IPS-11a (cell line): ENCODE data around the gene MBD3L5.
"Not testable (repeated sequence)": the region's sequence is repeated elsewhere in the genome, so short reads cannot be mapped to it uniquely, and the experiment has no call there.

ENCODE experiments used
- H3K4me3 ChIP-seq: one replicate; pipeline ENCODE4 v1.5.1; 2013; ENCODE audit warnings: low read depth, low read length, control low read depth

Gene MBD3L5

DNA sequence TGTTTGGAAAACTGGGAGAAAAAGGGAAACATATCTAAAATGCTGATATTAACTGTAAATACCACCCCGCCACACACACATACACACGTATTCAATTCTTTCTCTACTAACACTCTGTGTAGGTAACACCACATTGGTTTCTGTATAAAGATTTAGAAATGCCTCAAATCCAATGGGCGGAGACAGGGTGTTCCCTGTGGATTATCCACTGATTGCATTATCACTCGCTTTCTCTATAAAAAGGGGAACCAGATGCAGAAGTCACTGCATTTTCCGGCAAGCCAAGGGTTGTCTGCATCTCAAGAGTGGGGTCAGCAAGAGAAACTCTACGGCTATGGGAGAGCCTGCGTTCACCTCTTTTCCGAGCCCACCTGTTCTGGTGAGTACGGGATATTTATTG lies at the start of gene MBD3L5:
Gene MBD3L5, plus strand, starts transcription at position 301 of the 400 bp plus-strand sequence. Its CDS starts 34 bp downstream, at position 335.
- H3K4me3 ChIP-seq = not testable (repeated sequence)

DNA sequence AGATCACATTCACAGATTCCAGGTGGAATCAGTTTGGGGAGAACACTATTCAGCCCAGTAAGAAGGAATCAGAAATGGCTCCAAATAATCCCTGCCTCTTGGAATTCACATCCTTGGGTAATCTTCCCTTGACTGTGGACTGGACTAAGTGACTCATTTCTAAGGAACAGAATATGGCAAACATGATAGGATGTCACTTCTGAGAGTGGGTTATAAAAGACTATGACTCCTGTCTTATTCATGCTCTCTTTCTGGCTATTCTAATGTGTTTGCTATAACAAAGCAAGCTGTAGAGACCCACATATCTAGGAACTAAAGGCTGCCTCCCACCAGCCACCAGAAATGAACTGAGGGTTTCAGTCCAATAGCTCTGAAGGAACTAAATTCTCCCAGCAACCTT lies 46.9 kb upstream of the MBD3L5 start:
- no peak overlapping the region for H3K4me3 ChIP-seq

DNA sequence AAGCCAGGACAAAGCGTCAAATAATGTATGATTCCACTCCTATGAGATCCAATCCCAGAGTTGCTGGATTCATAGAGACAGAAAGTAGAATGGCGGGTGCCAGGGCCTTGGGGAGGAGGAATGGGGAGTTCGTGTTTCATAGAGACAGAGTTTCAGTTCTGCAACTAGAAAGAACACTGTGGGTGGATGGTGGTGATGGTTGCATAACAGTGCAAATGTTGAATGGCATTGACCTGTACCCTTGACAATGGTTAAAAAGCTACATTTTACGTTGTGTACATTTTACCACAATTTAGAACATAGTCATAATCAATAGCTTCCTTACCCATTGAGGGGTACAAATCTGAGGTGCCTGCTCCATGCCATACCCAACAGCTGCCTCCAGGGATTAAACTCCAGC lies 42.5 kb upstream of the MBD3L5 start:
- H3K4me3 ChIP-seq = no peak overlapping the region

DNA sequence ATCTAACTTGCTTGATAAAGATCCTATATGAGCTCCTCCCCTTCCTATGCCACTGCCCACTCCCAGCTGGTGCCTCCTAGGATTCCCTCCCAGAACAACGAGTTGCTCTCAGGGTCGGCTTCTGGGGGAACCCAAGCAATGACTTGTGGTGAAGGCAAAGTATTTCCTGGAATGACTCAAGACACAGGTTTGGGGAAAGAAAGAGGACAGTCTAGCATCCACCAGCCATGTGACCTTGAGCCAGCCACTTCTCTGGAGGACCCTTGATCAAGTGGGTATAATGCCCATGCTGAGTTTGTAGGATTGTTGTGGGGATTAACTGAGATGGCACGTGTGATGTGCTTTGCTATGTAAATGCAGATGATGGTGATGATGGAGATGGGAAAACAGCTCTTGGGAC lies 42.1 kb upstream of the MBD3L5 start:
- H3K4me3 ChIP-seq = no peak overlapping the region

DNA sequence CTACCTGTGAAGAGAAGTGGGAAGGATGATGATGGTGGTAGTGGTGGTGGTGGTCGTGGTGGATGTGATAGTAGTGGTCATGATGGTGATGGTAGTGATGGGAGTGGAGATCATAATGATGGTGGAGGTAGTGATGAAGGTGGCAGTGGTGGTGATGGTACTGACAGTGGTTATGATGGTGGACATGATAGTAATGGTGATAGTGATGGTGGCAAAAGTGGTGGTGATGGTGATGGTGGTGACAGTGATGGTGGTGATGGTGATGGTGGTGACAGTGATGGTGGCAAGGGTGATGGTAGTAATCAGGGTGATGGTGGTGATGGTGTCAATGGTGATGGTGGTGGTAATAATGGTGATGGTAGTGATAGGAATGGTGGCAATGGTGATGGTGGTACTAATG lies 35.3 kb upstream of the MBD3L5 start:
- H3K4me3 ChIP-seq = no peak overlapping the region

DNA sequence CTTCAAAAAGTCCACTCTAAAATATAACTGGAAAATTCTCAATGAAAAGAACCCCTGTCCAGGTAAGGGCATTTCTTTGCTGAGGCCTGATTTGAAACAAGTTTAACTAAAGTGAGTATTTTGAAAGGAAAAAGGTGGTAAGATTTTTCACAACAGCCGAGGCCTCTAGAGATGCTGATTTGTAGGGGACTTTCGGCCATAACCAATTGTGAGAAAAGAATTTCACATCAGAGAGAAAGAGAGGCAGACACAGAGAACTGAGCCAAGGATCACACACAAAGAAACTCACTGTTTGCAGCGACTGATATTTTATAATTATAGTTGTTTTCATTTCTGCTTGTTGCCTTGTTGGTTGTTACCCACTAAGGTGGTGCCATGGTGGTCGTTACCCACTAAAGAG lies 33.6 kb upstream of the MBD3L5 start:
- H3K4me3 ChIP-seq = no peak overlapping the region

DNA sequence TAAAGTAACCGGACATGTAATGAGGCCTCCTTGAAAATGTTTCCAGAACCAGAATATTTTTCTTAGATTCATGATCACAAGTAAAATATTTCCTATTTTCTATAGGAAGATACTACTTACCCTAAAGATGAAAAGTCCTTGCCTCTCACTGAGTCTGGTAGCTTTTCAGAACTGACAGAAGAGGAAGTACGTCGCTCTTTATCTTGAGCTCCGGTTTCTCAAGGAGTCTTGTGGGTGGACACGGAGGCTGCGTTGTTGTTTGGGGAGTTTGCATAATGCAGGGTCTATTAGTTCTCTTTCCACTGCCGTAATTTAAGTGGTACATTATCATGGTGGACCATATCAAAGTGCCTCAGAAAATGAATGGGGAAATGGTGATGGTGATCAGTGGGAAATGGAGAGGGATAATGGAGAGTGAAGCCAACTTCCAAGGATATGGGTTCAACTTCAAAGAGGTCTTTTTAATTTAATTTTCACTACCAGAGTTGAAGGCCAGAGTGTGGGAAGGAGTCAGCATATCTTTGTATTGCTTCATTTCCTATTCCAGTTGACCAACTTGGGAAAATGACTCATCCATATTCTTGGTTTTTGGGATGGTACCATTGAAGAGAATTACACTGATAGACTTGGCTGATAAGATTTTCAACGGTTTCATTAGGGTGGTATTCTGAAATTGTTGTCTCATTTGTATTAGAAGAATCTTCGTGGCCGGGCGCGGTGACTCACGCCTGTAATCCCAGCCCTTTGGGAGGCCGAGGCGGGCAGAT lies 32.5 kb upstream of the MBD3L5 start:
- no peak overlapping the region for H3K4me3 ChIP-seq

DNA sequence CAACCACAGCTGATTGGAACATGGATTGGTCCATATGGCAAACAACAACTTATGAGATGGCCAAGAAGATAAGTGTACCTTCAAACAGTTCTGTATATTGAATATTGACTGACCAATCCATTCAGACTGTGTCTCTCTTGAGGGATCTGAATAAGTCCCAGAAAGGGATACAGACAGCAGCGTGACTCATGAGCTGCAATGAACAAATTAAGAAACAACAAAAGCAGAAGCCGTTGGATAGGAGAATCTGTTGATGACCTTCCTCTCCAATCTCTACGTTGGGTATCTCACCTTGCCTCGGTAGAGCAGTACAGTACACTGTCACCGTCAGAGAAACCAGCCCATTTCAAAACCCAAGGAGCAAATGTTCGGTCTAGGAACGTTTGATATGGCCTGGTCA lies 30.4 kb upstream of the MBD3L5 start:
- H3K4me3 ChIP-seq = no peak overlapping the region

DNA sequence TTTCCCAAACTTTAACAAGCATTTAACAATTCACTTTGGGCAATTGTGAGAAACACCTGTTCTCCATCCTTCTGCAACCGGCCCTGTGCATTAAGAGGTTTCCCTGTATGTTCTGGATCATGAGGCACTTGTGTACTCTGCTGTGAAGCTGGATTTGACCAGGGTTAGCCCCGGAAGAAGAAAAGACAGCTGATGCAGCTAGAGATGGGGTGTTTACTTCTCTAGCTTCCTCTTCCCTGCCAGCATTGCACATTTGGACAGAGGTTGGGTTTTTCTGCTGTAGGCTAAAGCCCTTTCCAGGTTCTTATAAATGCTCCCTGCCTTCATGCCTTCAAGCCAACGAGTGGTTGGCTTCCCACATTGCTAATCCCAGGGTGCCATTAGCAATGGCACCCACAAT lies 30.0 kb upstream of the MBD3L5 start:
- H3K4me3 ChIP-seq = no peak overlapping the region

DNA sequence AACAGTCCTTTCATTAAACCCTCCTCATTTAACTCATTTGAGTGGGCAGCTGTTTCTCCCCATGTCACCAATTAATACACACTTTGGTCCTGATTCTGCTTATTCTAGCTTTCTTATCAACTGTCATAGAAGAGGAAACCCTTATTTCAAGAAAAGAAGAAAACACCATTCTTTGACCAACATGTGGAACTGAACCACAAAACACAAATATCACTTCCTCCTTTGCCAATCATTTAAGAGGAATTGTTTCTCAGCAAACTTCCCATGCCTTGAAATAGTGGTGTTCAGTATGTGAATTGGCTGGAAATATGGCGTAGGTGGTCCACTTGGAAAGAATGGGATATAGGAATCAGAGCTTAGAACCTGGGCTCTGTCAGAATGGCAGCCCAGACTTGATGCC lies 29.6 kb upstream of the MBD3L5 start:
- no peak overlapping the region for H3K4me3 ChIP-seq

DNA sequence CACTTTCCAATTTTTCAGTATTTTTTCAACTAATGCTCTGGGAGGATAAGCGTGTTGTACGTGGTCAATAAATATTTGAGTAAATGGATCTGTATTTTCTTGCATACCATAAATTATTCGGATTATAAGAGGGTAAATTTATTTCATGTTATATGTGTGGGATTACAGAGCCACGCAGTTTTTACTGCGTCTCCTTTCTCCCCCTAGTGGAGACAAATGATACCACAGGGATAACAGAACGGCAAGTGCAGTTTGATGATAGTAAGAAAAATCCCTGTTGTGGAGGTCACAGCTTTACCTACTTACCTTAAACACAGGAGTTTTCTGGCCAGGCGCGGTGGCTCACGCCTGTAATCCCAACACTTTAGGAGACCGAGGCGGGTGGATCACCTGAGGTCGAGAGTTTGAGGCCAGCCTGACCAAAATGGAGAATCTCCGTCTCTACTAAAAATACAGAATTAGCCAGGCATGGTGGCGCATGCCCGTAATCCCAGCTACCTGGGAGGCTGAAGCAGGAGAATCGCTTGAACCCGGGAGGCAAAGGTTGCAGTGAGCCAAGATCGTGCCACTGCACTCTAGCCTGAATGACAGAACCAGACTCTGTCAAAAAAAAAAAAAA lies 26.0 kb upstream of the MBD3L5 start:
- H3K4me3 ChIP-seq = no peak overlapping the region

DNA sequence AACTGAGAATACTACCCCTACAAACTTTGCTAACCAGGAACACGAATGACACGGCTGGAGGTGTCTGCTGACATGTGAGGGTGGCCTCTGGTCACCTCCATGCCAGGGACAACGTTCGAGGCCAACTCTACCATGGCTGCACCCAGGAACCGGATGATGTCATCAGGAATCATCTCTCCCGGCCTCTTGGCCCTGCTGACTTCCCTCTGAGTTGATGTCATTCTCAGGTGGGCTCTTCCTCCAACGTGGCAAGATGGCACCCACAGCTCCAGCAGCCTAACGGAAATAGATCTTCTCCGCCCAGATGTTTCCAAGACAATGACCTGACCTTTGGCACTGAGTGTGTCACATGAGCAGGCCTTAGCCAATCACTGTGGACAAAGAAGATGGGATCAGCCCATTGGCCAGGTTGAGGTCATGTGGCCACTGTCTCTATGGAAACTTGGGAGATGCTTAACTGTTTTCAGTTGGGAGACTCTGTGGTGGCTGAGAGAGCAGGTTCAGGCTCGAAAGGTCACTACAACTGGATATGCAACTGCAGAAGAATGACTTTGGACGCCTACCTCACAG lies 24.2 kb upstream of the MBD3L5 start:
- no peak overlapping the region for H3K4me3 ChIP-seq

DNA sequence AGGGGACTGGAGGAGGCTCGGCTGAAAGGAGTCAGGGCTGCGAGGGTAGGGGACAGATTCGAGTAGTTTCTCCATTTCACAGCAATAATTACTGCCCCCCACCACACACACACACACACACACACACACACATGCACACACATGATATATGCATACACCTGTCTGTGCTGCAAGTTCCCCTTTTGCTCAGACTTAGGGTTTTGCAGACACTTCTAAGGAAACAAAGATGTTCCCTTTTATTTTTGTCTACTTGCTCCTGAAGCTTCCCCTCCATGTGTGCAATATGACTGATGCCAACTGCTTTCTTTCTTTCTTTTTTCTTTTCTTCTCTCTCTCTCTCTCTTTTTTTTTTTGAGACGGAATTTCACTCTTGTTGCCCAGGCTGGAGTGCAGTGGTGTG lies 22.5 kb upstream of the MBD3L5 start:
- H3K4me3 ChIP-seq = no peak overlapping the region

DNA sequence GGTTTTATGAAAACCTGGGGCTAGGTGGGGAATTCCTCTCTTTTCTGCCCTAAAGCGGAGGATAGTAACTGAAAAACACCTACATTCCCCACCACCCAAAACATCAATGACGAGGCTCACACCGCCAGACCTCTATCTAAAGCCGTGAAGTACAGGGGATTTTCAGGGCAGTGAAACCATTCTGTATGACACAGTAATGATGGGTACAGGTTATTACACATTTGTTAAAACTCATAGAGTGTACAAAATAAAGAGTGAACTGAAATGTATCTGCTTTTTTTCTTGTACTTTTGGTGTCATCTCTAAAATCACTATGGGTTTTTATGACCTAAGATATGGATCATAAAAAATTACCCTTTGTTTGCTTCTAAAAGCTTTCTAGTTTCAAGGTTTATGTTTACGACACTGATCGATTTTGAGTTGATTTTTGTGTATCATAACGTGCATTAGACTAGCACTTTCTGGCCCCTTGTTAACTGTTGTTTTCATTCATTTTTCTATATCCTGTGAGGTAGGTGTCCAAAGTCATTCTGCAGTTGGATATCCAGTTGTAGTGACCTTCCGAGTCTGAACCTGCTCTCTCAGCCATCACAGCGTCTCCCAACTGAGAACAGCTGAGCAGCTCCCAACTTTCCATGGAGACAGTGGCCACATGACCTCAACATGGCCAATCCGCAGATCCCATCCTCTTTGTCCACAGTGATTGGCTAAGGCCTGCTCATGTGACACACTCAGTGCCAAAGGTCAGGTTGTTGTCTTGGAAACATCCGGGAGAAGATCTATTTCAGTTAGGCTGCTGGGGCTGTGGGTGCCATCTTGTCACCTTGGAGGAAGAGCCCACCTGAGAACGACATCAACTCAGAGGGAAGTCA lies 19.4 kb upstream of the MBD3L5 start:
- H3K4me3 ChIP-seq = no peak overlapping the region

DNA sequence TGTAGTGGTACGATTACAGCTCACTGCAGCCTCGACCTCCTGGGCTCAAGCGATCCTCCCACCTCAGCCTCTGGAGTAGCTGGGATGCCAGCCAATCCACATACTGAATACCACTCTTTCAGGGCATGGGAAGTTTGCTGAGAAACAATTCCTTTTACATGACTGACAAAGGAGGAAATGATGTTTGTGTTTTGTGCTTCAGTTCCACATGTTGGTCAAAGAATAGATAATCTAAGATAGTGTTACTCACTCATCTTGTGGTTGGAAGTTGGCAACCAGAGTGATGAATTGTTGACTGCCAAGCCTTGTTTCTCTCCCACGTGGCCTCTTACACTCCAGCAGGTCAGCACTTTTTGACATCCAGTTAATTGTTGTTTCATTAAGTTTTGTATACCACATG lies 16.7 kb upstream of the MBD3L5 start:
- no peak overlapping the region for H3K4me3 ChIP-seq

DNA sequence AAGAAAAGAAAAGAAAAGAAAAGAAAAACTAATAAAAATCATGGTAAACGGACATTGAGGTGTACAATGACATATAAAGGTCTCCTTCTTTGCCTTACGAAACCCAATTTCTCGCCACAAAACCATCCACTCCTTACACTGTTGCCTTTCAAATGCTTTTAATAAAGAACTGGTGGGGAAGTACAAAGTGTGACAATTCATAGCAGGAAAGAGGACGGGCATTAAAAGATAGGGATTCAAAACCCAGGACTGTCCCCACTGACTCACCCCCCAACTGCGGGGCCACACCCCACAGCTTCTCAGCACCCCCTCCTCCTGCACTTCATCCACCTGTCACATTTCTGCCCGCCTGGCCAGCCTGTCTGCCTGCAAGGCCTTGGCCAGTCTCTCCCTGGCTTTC lies 11.6 kb upstream of the MBD3L5 start:
- H3K4me3 ChIP-seq = no peak overlapping the region

DNA sequence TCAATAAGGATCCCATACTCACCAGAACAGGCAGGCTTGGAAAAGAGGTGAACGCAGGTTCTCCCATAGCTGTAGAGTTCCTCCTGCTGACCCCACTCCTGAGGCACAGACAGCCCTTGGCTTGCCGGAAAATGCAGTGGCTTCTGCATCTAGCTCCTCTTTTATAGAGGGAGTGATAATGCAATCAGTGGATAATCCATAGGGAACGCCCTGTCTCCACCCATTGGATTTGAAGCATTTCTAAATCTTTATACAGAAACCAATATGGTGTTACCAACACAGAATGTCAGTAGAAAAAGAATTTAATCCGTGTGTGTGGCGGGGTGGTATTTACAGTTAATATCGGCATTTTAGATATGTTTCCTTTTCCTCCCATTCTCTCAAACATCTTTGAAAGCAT lies 9.0 kb upstream of the MBD3L5 start, which contains the start of gene MBD3L2B:
Gene MBD3L2B, minus strand, starts transcription at position 101 of the 400 bp plus-strand sequence. Its CDS starts 34 bp downstream, at position 67.
- not testable (repeated sequence) for H3K4me3 ChIP-seq

DNA sequence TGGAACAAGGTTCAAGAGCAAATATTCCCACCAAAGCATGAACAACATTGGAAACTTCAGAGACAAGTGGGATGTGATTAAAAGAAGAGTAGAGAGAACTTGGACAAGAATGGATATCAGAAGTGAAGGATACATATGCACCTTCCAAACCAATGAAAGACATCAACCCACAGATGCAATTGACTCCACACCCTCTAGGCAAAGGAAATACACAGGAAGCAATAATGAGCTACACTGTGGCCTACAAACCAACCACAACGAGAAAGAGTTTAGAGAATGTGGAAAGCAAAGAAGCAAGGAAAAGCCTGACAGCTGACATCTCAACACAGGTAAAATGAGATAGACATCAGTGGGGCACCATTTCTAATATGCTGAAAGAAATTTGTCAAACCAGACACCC lies 1.6 kb upstream of the MBD3L5 start:
- H3K4me3 ChIP-seq = not testable (repeated sequence)

DNA sequence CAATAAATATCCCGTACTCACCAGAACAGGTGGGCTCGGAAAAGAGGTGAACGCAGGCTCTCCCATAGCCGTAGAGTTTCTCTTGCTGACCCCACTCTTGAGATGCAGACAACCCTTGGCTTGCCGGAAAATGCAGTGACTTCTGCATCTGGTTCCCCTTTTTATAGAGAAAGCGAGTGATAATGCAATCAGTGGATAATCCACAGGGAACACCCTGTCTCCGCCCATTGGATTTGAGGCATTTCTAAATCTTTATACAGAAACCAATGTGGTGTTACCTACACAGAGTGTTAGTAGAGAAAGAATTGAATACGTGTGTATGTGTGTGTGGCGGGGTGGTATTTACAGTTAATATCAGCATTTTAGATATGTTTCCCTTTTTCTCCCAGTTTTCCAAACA lies 9.7 kb downstream of the MBD3L5 start, which contains the start of gene MBD3L4:
Gene MBD3L4, minus strand, starts transcription at position 101 of the 400 bp plus-strand sequence. Its CDS starts 35 bp downstream, at position 66.
- not testable (repeated sequence) for H3K4me3 ChIP-seq

DNA sequence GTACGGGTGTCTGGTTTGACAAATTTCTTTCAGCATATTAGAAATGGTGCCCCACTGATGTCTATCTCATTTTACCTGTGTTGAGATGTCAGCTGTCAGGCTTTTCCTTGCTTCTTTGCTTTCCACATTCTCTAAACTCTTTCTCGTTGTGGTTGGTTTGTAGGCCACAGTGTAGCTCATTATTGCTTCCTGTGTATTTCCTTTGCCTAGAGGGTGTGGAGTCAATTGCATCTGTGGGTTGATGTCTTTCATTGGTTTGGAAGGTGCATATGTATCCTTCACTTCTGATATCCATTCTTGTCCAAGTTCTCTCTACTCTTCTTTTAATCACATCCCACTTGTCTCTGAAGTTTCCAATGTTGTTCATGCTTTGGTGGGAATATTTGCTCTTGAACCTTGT lies 11.2 kb downstream of the MBD3L5 start:
- H3K4me3 ChIP-seq = not testable (repeated sequence)

DNA sequence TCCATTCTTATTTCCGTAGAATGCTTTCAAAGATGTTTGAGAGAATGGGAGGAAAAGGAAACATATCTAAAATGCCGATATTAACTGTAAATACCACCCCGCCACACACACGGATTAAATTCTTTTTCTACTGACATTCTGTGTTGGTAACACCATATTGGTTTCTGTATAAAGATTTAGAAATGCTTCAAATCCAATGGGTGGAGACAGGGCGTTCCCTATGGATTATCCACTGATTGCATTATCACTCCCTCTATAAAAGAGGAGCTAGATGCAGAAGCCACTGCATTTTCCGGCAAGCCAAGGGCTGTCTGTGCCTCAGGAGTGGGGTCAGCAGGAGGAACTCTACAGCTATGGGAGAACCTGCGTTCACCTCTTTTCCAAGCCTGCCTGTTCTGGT lies 18.6 kb downstream of the MBD3L5 start, which contains the start of gene MBD3L2:
Gene MBD3L2, plus strand, starts transcription at position 301 of the 400 bp plus-strand sequence. Its CDS starts 53 bp downstream, at position 354.
- H3K4me3 ChIP-seq = not testable (repeated sequence)
